HepG2 (cell line): ENCODE results near the gene MOGAT3. TPM values are rescaled to one million over a fixed set of nuclear protein-coding genes. Genes with fewer than 3 reads are reported as not detected.

Experiments used
- KIAA2018 ChIP-seq: sonication (generic); formaldehyde crosslinking; IDR thresholded peaks from 2 replicates; pipeline ENCODE4 v1.5.0; 2020; ENCODE audit warnings: mild to moderate bottlenecking, missing genetic modification reagents, borderline replicate concordance
- RFXAP ChIP-seq: sonication (generic); formaldehyde crosslinking; IDR thresholded peaks from 2 replicates; pipeline ENCODE4 v1.4.0; 2020; ENCODE audit warnings: missing genetic modification reagents, borderline replicate concordance
- ZNF17 ChIP-seq: sonication (generic); formaldehyde crosslinking; IDR thresholded peaks from 2 replicates; pipeline ENCODE4 v1.5.0; 2020; ENCODE audit warnings: mild to moderate bottlenecking, missing genetic modification reagents
- ZNF362 ChIP-seq: sonication (generic); formaldehyde crosslinking; IDR thresholded peaks from 2 replicates; pipeline ENCODE4 v1.4.0; 2020; ENCODE audit warnings: missing genetic modification reagents, mild to moderate bottlenecking, borderline replicate concordance
- ZNF646 ChIP-seq: sonication (generic); formaldehyde crosslinking; IDR thresholded peaks from 2 replicates; pipeline ENCODE4 v1.9.0; 2021; ENCODE audit warnings: mild to moderate bottlenecking, missing genetic modification reagents
- polyA plus RNA-seq, 8 experiments: library from polyadenylated mRNA; depleted of rRNA in 3 of 8; stranded (reverse) in 7 of 8; unstranded in 1 of 8; fragments of >200 nt; fragmentation: Illumina TruSeq in 4 of 8; extraction: Trizol in 4 of 8; gene quantifications; 2 replicates each; pipeline versions ENCODE4 v1.2.1 to v1.2.3, GENCODE V29; 2011 to 2016; ENCODE audit warnings: low read depth in 4 of 8, missing spikeins in 1 of 8, mixed read lengths in 1 of 8; ENCODE audit not compliant: insufficient read depth in 1 of 8
- total RNA-seq, 5 experiments: library from RNA; depleted of rRNA; stranded (reverse); fragments of >200 nt; fragmentation: Illumina TruSeq; extraction: Trizol; gene quantifications; 2 replicates each; pipeline ENCODE4 v1.2.3, GENCODE V29; 2016; ENCODE audit warnings: low read depth in 1 of 5
- TF ChIP-seq, protein P1 (sequence below): IDR thresholded peaks from 2 replicates; pipeline ENCODE4 v1.6.1; 2016; ENCODE audit warnings: missing compliant biosample characterization, missing genetic modification reagents, borderline replicate concordance

The MOGAT3 gene
- total and polyA plus RNA-seq, 2 of the 13 experiments (the other 11 are each of a cell fraction or from before 2014, with no cell fraction given) = 22.5 to 30.5 TPM

DNA sequence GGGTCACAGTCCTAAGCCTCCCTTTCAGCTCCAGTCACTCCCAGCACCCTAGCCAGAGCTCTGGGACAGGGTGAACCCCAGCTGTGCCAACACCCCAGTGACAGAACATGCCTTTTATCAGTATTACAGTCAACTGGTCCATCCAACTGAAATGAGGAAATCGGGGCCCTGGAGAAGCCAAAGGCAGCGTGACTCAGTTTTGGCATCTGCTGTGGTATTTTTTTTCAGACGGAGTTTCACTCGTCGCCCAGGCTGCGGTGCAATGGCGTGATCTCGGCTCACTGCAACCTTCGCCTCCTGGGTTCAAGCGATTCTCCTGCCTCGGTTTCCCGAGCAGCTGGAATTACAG, 40.2 kb upstream of the MOGAT3 start (continued):
- TF ChIP-seq RFXAP (no peak), ZNF646 (CRISPR knock-in tag) (no peak), KIAA2018 (CRISPR knock-in tag) (no peak), ZNF17 (no peak), ZNF362 (no peak)
- TF ChIP-seq, protein P1, sequence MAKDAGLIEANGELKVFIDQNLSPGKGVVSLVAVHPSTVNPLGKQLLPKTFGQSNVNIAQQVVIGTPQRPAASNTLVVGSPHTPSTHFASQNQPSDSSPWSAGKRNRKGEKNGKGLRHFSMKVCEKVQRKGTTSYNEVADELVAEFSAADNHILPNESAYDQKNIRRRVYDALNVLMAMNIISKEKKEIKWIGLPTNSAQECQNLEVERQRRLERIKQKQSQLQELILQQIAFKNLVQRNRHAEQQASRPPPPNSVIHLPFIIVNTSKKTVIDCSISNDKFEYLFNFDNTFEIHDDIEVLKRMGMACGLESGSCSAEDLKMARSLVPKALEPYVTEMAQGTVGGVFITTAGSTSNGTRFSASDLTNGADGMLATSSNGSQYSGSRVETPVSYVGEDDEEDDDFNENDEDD (CRISPR knock-in tag) = no peak
